NT2/D1 (cell line): ENCODE measurements around the gene GDI2.

Source experiments
- DNase-seq: peaks from one replicate; pipeline ENCODE4 v3.0.0-alpha.2; 2011; ENCODE audit warnings: low read depth, low spot score
- H3K27me3 ChIP-seq: 2 replicates; pipeline ENCODE4 v1.6.0; 2011; ENCODE audit warnings: mild to moderate bottlenecking; ENCODE audit not compliant: insufficient read length, insufficient read depth
- H3K36me3 ChIP-seq: 2 replicates; pipeline ENCODE4 v1.6.1; 2011; ENCODE audit warnings: mild to moderate bottlenecking, low read length, mixed read lengths; ENCODE audit not compliant: insufficient read depth, insufficient read length
- H3K4me1 ChIP-seq: 2 replicates; pipeline ENCODE4 v1.5.1; 2011; ENCODE audit not compliant: insufficient read depth, insufficient read length
- H3K4me3 ChIP-seq: 2 replicates; pipeline ENCODE4 v1.5.1; 2011; ENCODE audit warnings: low read depth; ENCODE audit not compliant: insufficient read length
- H3K9ac ChIP-seq: 2 replicates; pipeline ENCODE4 v1.6.0; 2011; ENCODE audit warnings: low read depth; ENCODE audit not compliant: insufficient read length
- H3K9me3 ChIP-seq: 2 replicates; pipeline ENCODE4 v1.5.1; 2011; ENCODE audit warnings: mild to moderate bottlenecking, low read length; ENCODE audit not compliant: insufficient read depth
- SUZ12 ChIP-seq: IDR thresholded peaks from 2 replicates; pipeline ENCODE4 v1.6.1; 2011; ENCODE audit not compliant: insufficient read length, insufficient read depth; ENCODE audit errors: extremely low read depth
- YY1 ChIP-seq: IDR thresholded peaks from 2 replicates; pipeline ENCODE4 v1.6.1; 2011; ENCODE audit not compliant: insufficient read length, insufficient read depth
- ZNF274 ChIP-seq: IDR thresholded peaks from 2 replicates; pipeline ENCODE4 v1.6.1; 2011; ENCODE audit warnings: mild to moderate bottlenecking, low read depth, low read length

Gene GDI2

GRCh38 chr10:5818048-5818331 is 4.8 kb upstream of the GDI2 start:
- H3K27me3 ChIP-seq, result no peaks in the 10 kb centered on the region
- H3K4me3 ChIP-seq, result no peak overlapping the region
- TF ChIP-seq YY1 (no peak), ZNF274 (no peak), SUZ12 (no peak)
- no peaks in the 10 kb centered on the region for H3K9me3 ChIP-seq
- H3K36me3 ChIP-seq, result peaks cover 3% of the 10 kb centered on the region
- no peak overlapping the region for H3K9ac ChIP-seq
- no peak for DNase-seq
- no peaks in the 10 kb centered on the region for H3K4me1 ChIP-seq

DNA sequence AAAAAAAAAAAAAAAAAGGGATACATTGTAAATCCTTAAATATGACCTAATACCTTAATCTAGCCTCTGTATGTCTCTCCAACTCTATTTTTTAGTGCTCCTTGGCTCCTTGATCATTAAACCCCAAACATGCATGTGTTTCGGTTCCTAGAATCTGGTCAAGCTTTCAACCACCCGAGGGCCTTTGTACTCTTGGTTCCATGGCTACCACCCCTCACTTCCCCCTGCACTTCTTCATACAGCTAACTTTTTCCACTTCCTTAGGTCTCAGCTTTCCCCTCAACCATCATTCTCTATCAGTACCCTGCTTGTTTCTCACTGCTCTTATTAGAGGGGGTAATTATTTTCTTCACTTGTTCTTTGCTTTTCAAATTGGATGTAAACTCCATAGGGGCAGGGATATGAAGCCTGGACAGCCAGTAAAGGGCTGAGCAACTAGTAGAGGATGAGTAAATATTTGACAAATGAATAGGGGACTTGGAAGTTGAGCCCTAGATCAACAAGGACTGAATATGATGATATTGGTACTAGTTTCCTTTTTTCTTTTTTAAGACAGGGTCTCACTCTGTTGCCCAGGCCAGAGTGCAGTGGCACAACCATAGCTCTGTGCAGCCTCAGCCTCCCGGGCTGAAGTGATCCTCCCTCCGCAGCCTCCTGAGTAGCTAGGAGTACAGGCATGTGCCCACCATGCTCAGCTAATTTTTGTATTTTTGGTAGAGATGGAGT is 4.3 kb upstream of the GDI2 start:
- Histone ChIP-seq H3K27me3 (no peaks in the 10 kb centered on the region), H3K4me1 (no peaks in the 10 kb centered on the region), H3K9me3 (no peaks in the 10 kb centered on the region), H3K9ac (no peak overlapping the region), H3K4me3 (no peak overlapping the region), H3K36me3 (peaks cover 3% of the 10 kb centered on the region)
- no peak for DNase-seq
- TF ChIP-seq SUZ12, result no peak
- TF ChIP-seq YY1, result no peak
- no peak for TF ChIP-seq ZNF274

GRCh38 chr10:5816170-5816569 is 2.9 kb upstream of the GDI2 start:
- no peak overlapping the region for H3K4me3 ChIP-seq
- no peaks in the 10 kb centered on the region for H3K4me1 ChIP-seq
- TF ChIP-seq ZNF274 (no peak), SUZ12 (no peak), YY1 (no peak)
- H3K9ac ChIP-seq, result no peak overlapping the region
- no peaks in the 10 kb centered on the region for H3K9me3 ChIP-seq
- H3K27me3 ChIP-seq, result no peaks in the 10 kb centered on the region
- peaks cover 7% of the 10 kb centered on the region for H3K36me3 ChIP-seq
- DNase-seq, result no peak

DNA sequence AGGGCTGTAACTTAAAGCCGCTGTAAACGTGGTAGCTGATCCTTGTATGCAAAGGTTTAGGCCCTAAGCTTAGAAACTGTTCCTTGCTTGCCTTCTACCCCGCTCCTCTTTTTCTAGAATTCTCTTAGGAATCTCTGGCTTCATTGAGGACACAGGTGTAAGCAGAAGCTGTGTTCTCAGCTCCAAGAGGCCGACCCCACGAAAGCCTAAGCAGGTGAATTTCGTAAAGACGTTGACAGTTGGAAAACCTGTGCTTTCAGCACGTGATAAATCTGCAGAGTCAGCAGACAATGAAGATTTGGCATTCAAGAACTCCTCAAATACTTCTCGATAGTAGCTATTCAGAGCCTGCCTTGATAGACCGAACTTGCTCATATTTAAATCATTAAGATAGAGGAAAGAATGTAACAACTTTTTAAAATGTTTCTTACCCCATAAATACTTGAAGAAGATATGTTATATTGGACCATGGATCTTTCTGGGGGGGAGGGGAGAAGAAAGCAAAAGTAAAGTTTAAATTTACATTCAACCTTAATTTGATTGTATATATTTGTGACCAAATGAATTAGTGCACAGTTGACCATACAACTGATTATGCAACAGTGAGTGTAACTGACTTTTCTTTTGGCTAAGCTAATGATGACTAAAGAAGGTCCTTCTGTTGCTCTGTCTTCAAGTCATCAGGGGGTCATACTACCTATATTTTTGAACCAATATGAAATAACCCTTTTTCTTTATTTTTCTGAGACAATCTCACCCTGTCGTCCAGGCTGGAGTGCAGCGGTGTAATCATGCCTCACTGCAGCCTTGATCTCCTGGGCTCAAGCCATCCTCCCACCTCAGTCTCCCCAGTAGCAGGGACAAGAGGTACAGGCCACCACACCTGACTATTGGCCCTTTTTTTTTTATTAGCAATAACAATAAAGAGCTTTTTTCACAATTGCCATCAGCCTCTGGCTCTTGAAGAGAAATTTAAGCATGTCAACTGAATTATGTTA is 1.2 kb upstream of the GDI2 start:
- peak overlapping the region; percentile 82 for H3K4me3 ChIP-seq
- DNase-seq, result peak; percentile 5
- peaks cover 15% of the 10 kb centered on the region for H3K36me3 ChIP-seq
- TF ChIP-seq ZNF274 (no peak), YY1 (no peak), SUZ12 (no peak)
- no peaks in the 10 kb centered on the region for H3K9me3 ChIP-seq
- no peaks in the 10 kb centered on the region for H3K4me1 ChIP-seq
- H3K9ac ChIP-seq, result peak overlapping the region; percentile 93
- no peaks in the 10 kb centered on the region for H3K27me3 ChIP-seq

GRCh38 chr10:5813091-5813340 is 218 bp downstream of the GDI2 start:
- Histone ChIP-seq H3K4me3 (peak overlapping the region; percentile 82), H3K9ac (peak overlapping the region; percentile 95), H3K36me3 (peaks cover 16% of the 10 kb centered on the region), H3K4me1 (no peaks in the 10 kb centered on the region), H3K27me3 (no peaks in the 10 kb centered on the region), H3K9me3 (no peaks in the 10 kb centered on the region)
- no peak for DNase-seq
- TF ChIP-seq ZNF274 (no peak), YY1 (no peak), SUZ12 (no peak)

GRCh38 chr10:5812283-5813090 is 747 bp downstream of the GDI2 start:
- DNase-seq, result peak; percentile 13
- TF ChIP-seq ZNF274 (no peak), YY1 (no peak), SUZ12 (no peak)

DNA sequence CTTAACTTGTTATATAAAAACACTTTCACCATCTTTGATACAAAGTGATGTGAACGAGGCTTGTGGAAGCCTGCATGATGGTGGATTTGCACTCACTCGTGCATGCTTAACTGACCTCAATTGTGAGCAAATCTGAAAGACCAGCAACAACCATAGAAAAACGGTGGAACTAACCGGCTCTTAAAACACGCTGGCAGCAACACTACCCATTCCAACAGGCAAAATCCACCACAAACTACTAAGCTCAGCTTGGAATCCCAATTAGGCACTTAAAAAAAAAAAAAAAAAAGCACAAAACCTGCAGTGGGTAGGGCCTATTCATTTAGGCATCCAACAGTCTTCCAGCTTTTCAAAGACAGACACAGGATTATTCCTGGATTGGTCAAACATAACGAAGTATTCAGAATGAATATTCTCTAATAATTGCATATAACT is 1.8 kb downstream of the GDI2 start:
- no peaks in the 10 kb centered on the region for H3K27me3 ChIP-seq
- H3K9ac ChIP-seq, result peak overlapping the region; percentile 72
- H3K4me1 ChIP-seq, result no peaks in the 10 kb centered on the region
- peak; percentile 2 for DNase-seq
- no peaks in the 10 kb centered on the region for H3K9me3 ChIP-seq
- peaks cover 18% of the 10 kb centered on the region for H3K36me3 ChIP-seq
- TF ChIP-seq ZNF274 (no peak), SUZ12 (no peak), YY1 (no peak)
- peak overlapping the region; percentile 82 for H3K4me3 ChIP-seq

More at GRCh38 chr10:5812283-5813090, 747 bp downstream of the GDI2 start:
- Histone ChIP-seq H3K9ac (peak overlapping the region; percentile 95), H3K4me3 (peak overlapping the region; percentile 82), H3K4me1 (no peaks in the 10 kb centered on the region), H3K36me3 (peaks cover 18% of the 10 kb centered on the region), H3K27me3 (no peaks in the 10 kb centered on the region), H3K9me3 (no peaks in the 10 kb centered on the region)
